Prostate gland (tissue), 2 donors: ENCODE data around the gene TSTD2.

Experiments used
- CTCF ChIP-seq, 4 experiments: fragments of 200-600 bp in 2 of 4; fragments of 450-650 bp in 2 of 4; sonication (generic) in 2 of 4; IDR thresholded peaks; 1 replicate in 3 of 4; 2 replicates in 1 of 4; pipeline ENCODE4 v1.5.1; 2016 to 2019; ENCODE audit warnings: antibody characterized with exemption in 4 of 4, mild to moderate bottlenecking in 2 of 4, moderate library complexity in 2 of 4
- POLR2A ChIP-seq: fragments of 450-650 bp; IDR thresholded peaks from one replicate; pipeline ENCODE4 v1.6.1; 2016; ENCODE audit warnings: antibody characterized with exemption, mild to moderate bottlenecking
- POLR2AphosphoS5 ChIP-seq: sonication (generic); formaldehyde crosslinking; IDR thresholded peaks from one replicate; pipeline ENCODE4 v1.6.1; 2017; ENCODE audit warnings: antibody characterized with exemption

DNA sequence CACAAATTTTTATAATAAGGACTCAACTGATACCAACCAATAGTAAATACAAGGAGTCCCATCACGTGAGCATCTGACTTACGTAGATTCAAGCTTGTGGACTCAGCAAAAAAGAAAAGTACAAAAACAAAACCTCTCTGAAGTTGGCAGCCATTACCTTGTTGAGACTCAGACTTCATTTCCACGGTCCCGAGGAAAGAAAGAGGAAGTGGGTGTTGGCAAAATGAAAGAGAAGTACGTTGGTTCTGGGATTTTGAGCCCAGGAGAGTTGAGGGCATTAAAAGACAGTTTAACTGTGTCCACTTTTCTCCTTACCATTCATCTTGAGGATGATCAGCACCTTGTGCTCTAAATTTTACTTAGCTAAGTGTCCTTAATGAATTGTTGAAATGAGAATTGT, 27.2 kb upstream of the TSTD2 start:
- TF ChIP-seq CTCF (IDR thresholded peaks at IDR 0.05) (no peak), POLR2A (no peak), POLR2AphosphoS5 (no peak)
